ENCODE results near the gene TBATA. TPM values are rescaled to one million over a fixed set of nuclear protein-coding genes. Genes with fewer than 3 reads are reported as not detected.

TBATA gene
- total and polyA plus RNA-seq, 2 of the 8 experiments (the other 6 are each of a cell fraction or from before 2014, with no cell fraction given) = not detected

DNA sequence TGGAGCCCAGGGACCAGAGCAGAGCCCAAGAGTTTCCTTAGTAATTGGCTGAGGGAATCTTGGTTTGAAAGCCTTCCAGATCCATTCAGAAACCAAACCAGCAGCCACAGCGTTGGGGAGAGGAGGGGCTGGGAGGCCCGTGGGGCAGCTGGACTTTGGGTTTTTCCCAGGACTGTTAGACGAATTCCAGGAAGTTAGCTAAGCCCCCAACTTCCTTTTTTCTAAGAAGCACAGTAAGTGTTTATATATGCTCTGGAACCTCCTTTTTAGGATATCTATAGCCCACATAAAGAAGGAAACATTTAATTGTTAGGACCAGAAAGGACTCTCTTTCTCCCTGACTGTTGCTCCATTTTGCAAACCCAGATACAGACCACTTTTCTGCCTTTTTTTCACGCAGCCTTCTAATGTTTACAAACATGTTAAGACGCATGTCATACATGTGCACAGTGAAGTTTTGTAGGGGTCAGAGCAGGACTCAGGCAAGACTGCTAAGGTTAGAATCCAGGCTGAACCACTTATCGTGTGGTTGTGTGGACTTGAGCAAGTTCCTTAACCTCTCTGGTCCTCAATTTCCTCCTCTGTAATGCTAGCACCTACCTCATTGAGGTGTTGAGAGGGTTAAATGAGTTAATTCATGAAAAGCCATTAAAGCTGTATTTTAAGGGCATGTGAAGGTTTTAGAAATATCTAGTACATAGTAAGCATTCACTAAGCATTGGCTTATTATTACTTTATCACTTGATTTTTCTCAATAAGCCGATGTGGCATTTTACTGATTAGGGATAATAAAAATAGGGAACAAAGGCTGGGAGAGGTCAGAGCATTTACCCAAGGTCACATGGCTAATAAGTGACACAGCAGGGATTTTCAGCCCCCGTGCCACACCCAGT, 42.4 kb downstream of the TBATA start:
- Histone ChIP-seq H3K18ac (ENCODE audit: extremely low read depth, low read length) (no peak overlapping the region), H3K27me3 (replicated peaks in 1 of 4; ENCODE audit: control insufficient read depth in 3 of 4, extremely low read depth in 1 of 4, insufficient read depth in 3 of 4, low read length in 3 of 4) (no peaks in the 10 kb centered on the region), H4K91ac (replicated peaks; ENCODE audit: insufficient read length, low read length) (no peak overlapping the region), H3K23ac (ENCODE audit: insufficient read length) (no peak overlapping the region), H3K9ac (replicated peaks in 1 of 4; ENCODE audit: extremely low read depth in 1 of 4, low read depth in 3 of 4, low read length in 3 of 4) (no peak overlapping the region; a peak in 1 of 7 replicates), H3K14ac (ENCODE audit: insufficient read length) (no peak overlapping the region), H3K79me1 (ENCODE audit: low read depth, low read length) (no peaks in the 10 kb centered on the region), H4K5ac (ENCODE audit: insufficient read length, low read depth, low read length) (no peak overlapping the region), H3K27ac (ENCODE audit: low read depth, low read length) (no peak overlapping the region), H3K4me3 (ENCODE audit: extremely low read depth in 1 of 4, insufficient read depth in 2 of 4, low read depth in 3 of 4, low read length in 4 of 4) (no peak overlapping the region), H3K79me2 (ENCODE audit: control insufficient read depth in 1 of 2, insufficient read depth in 2 of 2, low read length in 2 of 2) (no peaks in the 10 kb centered on the region), H3K56ac (replicated peaks; ENCODE audit: insufficient read length, low read depth, low read length) (no peak overlapping the region), H2BK20ac (ENCODE audit: low read length) (no peak overlapping the region), H2BK12ac (ENCODE audit: low read depth, low read length) (no peak overlapping the region), H2BK120ac (replicated peaks; ENCODE audit: low read depth, low read length) (no peak overlapping the region), H3K4me2 (ENCODE audit: insufficient read depth in 1 of 2, low read depth in 2 of 2, low read length in 2 of 2) (no peak overlapping the region), H4K8ac (ENCODE audit: extremely low read depth, insufficient read depth, low read length) (no peak overlapping the region), H4K20me1 (replicated peaks in 1 of 2; ENCODE audit: control insufficient read depth in 1 of 2, insufficient read depth in 2 of 2, low read length in 2 of 2) (peaks cover 0 to 2% of the 10 kb centered on the region in 2 experiments), H2BK5ac (ENCODE audit: low read depth, low read length) (no peak overlapping the region), H2AK5ac (ENCODE audit: low read depth, low read length) (no peak overlapping the region), H3K4me1 (replicated peaks in 1 of 4; ENCODE audit: control insufficient read depth in 3 of 4, insufficient read depth in 4 of 4, low read length in 3 of 4) (peaks cover 0 to 4% (median 0%) of the 10 kb centered on the region in 4 experiments; a peak in 1 of 7 replicates), H3K4ac (replicated peaks; ENCODE audit: insufficient read length, low read depth, low read length) (no peak overlapping the region), H2AFZ (ENCODE audit: low read length) (no peak overlapping the region), H3K36me3 (ENCODE audit: control insufficient read depth in 2 of 4, insufficient read depth in 4 of 4, low read length in 3 of 4) (no peaks in the 10 kb centered on the region; a peak in 1 of 8 replicates), H3K23me2 (ENCODE audit: low read depth, low read length) (no peaks in the 10 kb centered on the region), H3K9me3 (ENCODE audit: insufficient read depth in 2 of 2, low read depth in 1 of 2, low read length in 1 of 2) (no peaks in the 10 kb centered on the region), H2BK15ac (ENCODE audit: low read length) (no peak overlapping the region)
- 88% methylated on average over 8 of the region's 8 CpGs; no CpG with 5 or more reads in 1 of the 2 experiments for WGBS, 2 experiments (ENCODE audit: extremely low coverage in 1 of 2, insufficient coverage in 1 of 2, insufficient read length in 1 of 2, insufficient replicate concordance in 2 of 2, low coverage in 1 of 2, low lambda C conversion rate in 2 of 2, missing lambda C conversion rate in 1 of 2)
- ChIA-PET CTCF (ENCODE audit: partially characterized antibody) (interaction anchor here (0.5 to 1.3 kb wide), 9 partner anchors 9 to 515 kb away, joined by 3 to 5 read pairs (median 3); no protein-coding TSS in a partner anchor), POLR2A (ENCODE audit: partially characterized antibody) (no interaction called here)
- no peak for FAIRE-seq
- TF ChIP-seq, protein P1, sequence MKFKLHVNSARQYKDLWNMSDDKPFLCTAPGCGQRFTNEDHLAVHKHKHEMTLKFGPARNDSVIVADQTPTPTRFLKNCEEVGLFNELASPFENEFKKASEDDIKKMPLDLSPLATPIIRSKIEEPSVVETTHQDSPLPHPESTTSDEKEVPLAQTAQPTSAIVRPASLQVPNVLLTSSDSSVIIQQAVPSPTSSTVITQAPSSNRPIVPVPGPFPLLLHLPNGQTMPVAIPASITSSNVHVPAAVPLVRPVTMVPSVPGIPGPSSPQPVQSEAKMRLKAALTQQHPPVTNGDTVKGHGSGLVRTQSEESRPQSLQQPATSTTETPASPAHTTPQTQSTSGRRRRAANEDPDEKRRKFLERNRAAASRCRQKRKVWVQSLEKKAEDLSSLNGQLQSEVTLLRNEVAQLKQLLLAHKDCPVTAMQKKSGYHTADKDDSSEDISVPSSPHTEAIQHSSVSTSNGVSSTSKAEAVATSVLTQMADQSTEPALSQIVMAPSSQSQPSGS (IDR thresholded peaks at IDR 0.05; ENCODE audit: low read length) = no peak
- TF ChIP-seq, protein P2, sequence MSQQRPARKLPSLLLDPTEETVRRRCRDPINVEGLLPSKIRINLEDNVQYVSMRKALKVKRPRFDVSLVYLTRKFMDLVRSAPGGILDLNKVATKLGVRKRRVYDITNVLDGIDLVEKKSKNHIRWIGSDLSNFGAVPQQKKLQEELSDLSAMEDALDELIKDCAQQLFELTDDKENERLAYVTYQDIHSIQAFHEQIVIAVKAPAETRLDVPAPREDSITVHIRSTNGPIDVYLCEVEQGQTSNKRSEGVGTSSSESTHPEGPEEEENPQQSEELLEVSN (IDR thresholded peaks at IDR 0.05) = no peak
- TF ChIP-seq RXRA (IDR thresholded peaks at IDR 0.05; ENCODE audit: insufficient read depth, low read depth, low read length) = no peak
- no peak for TF ChIP-seq TEAD4 (IDR thresholded peaks at IDR 0.05; ENCODE audit: low read depth, low read length)
- no peak for TF ChIP-seq NRF1 (IDR thresholded peaks at IDR 0.05; ENCODE audit: low read depth, low read length)
- DNase-seq (ENCODE audit: low read depth in 1 of 2, low spot score in 2 of 2) = no peak

Data from H1 (cell line).